OCI-LY1 (cell line): ENCODE results near the gene ZFP69.

Source experiments
- H2AFZ ChIP-seq: fragments of 200-600 bp; sonication (generic), shearing (Covaris generic); 2 replicates; pipeline ENCODE4 v1.6.0; 2014; ENCODE audit warnings: antibody characterized with exemption, mild to moderate bottlenecking, low read length
- H3F3A ChIP-seq: fragments of 200-600 bp; sonication (generic), shearing (Covaris generic); 2 replicates; pipeline ENCODE4 v1.6.0; 2014; ENCODE audit warnings: mild to moderate bottlenecking, antibody characterized with exemption, low read length, moderate library complexity; ENCODE audit not compliant: insufficient read depth
- H3K27ac ChIP-seq: fragments of 200-600 bp; sonication (generic); 2 replicates; pipeline ENCODE4 v1.5.1; 2014; ENCODE audit warnings: low read length, mixed run types, mild to moderate bottlenecking, low read depth; ENCODE audit not compliant: poor library complexity, severe bottlenecking
- H3K27me3 ChIP-seq: fragments of 200-600 bp; sonication (generic); 2 replicates; pipeline ENCODE4 v1.6.0; 2014; ENCODE audit warnings: antibody characterized with exemption, mild to moderate bottlenecking, low read length, moderate library complexity; ENCODE audit not compliant: insufficient read depth
- H3K36me3 ChIP-seq: fragments of 200-600 bp; sonication (generic); 2 replicates; pipeline ENCODE4 v1.6.1; 2014; ENCODE audit warnings: mild to moderate bottlenecking, antibody characterized with exemption, low read length, moderate library complexity, mixed read lengths; ENCODE audit not compliant: insufficient read depth
- H3K4me1 ChIP-seq: fragments of 200-600 bp; sonication (generic); 2 replicates; pipeline ENCODE4 v1.5.1; 2014; ENCODE audit warnings: mild to moderate bottlenecking, low read length, moderate library complexity; ENCODE audit not compliant: insufficient read depth, severe bottlenecking
- H3K4me2 ChIP-seq: fragments of 200-600 bp; sonication (generic), shearing (Covaris generic); 2 replicates; pipeline ENCODE4 v1.6.1; 2014; ENCODE audit warnings: low read length
- H3K4me3 ChIP-seq: fragments of 200-600 bp; sonication (generic); 2 replicates; pipeline ENCODE4 v1.5.1; 2014; ENCODE audit warnings: low read length, low read depth, mild to moderate bottlenecking, mixed read lengths; ENCODE audit not compliant: poor library complexity, severe bottlenecking
- H3K79me2 ChIP-seq: fragments of 200-600 bp; shearing (Covaris generic); 2 replicates; pipeline ENCODE4 v1.6.1; 2016; ENCODE audit warnings: mixed run types, low read length, mixed read lengths; ENCODE audit not compliant: insufficient read depth
- H3K9ac ChIP-seq: fragments of 200-600 bp; sonication (generic), shearing (Covaris generic); 2 replicates; pipeline ENCODE4 v1.6.1; 2014; ENCODE audit warnings: mild to moderate bottlenecking, low read length, mixed read lengths
- H3K9me2 ChIP-seq: fragments of 200-600 bp; sonication (generic), shearing (Covaris generic); 2 replicates; pipeline ENCODE4 v1.6.1; 2014; ENCODE audit warnings: low read depth, mild to moderate bottlenecking, low read length, mixed read lengths
- H3K9me3 ChIP-seq: fragments of 200-600 bp; shearing (Covaris generic); 2 replicates; pipeline ENCODE4 v1.6.1; 2014; ENCODE audit warnings: low read length, mixed read lengths
- H4K20me1 ChIP-seq: fragments of 200-600 bp; sonication (generic), shearing (Covaris generic); 2 replicates; pipeline ENCODE4 v1.6.0; 2016; ENCODE audit warnings: mild to moderate bottlenecking, low read length; ENCODE audit not compliant: insufficient read depth
- CTCF ChIP-seq: fragments of 200-600 bp; sonication (generic), shearing (Covaris generic); IDR thresholded peaks from 2 replicates; pipeline ENCODE4 v1.5.1; 2017; ENCODE audit warnings: mild to moderate bottlenecking, antibody characterized with exemption, low read length, moderate library complexity, mixed read lengths
- EZH2 ChIP-seq: fragments of 200-600 bp; sonication (generic), shearing (Covaris generic); IDR thresholded peaks from 2 replicates; pipeline ENCODE4 v1.8.0; 2017; ENCODE audit warnings: borderline replicate concordance, mixed run types, mild to moderate bottlenecking, antibody characterized with exemption, low read length, moderate library complexity, mixed read lengths

Gene ZFP69

DNA sequence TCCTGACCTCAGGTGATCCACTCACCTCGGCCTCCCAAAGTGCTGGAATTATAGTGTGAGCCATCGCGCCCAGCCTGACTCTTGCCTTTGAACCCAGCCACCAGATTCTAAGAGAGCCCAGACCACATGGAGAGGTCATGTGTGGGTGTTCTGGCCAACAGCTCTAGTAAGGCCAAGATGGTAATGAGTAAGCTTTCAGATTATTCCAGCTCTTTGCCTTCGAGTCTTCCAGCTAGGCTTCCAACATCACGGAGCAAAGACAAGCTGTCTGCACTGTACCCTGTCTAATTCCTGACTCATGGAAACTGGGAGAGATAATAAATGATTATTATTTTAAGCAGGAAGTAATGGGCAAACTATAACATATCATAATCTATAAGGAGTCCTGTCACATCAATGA, 41.6 kb upstream of the ZFP69 start:
- Histone ChIP-seq H3K27me3 (no peaks in the 10 kb centered on the region), H3K27ac (no peak overlapping the region)

GRCh38 chr1:40435876-40436275, 41.2 kb upstream of the ZFP69 start:
- H4K20me1 ChIP-seq = no peaks in the 10 kb centered on the region
- no peaks in the 10 kb centered on the region for H3K4me1 ChIP-seq
- H3K4me3 ChIP-seq = no peak overlapping the region
- no peak overlapping the region for H2AFZ ChIP-seq
- no peaks in the 10 kb centered on the region for H3K27me3 ChIP-seq
- TF ChIP-seq EZH2 = no peak
- no peak for TF ChIP-seq CTCF
- H3F3A ChIP-seq = no peaks in the 10 kb centered on the region
- no peak overlapping the region for H3K9ac ChIP-seq
- H3K9me2 ChIP-seq = no peaks in the 10 kb centered on the region
- no peaks in the 10 kb centered on the region for H3K9me3 ChIP-seq
- H3K27ac ChIP-seq = no peak overlapping the region
- no peak overlapping the region for H3K4me2 ChIP-seq
- no peaks in the 10 kb centered on the region for H3K79me2 ChIP-seq
- H3K36me3 ChIP-seq = no peaks in the 10 kb centered on the region

More for the DNA sequence above, 41.6 kb upstream of the ZFP69 start:
- Histone ChIP-seq H3K9ac (no peak overlapping the region), H3K9me2 (no peaks in the 10 kb centered on the region), H3K4me2 (no peak overlapping the region), H3K36me3 (no peaks in the 10 kb centered on the region), H3K79me2 (no peaks in the 10 kb centered on the region), H3F3A (no peaks in the 10 kb centered on the region), H3K9me3 (no peaks in the 10 kb centered on the region), H2AFZ (no peak overlapping the region), H4K20me1 (no peaks in the 10 kb centered on the region), H3K4me3 (no peak overlapping the region), H3K4me1 (no peaks in the 10 kb centered on the region)
- TF ChIP-seq CTCF = no peak
- TF ChIP-seq EZH2 = no peak

GRCh38 chr1:40438391-40439015, 38.6 kb upstream of the ZFP69 start:
- H3K79me2 ChIP-seq = no peaks in the 10 kb centered on the region

More at GRCh38 chr1:40438391-40439015, 38.6 kb upstream of the ZFP69 start:
- H3K4me3 ChIP-seq = no peak overlapping the region
- no peak overlapping the region for H2AFZ ChIP-seq
- H3K9ac ChIP-seq = no peak overlapping the region
- no peak overlapping the region for H3K4me2 ChIP-seq
- H3K9me3 ChIP-seq = no peaks in the 10 kb centered on the region
- no peaks in the 10 kb centered on the region for H3K9me2 ChIP-seq
- no peak overlapping the region for H3K27ac ChIP-seq
- H3K36me3 ChIP-seq = no peaks in the 10 kb centered on the region
- no peaks in the 10 kb centered on the region for H3K27me3 ChIP-seq
- TF ChIP-seq EZH2 (no peak), CTCF (peak; percentile 89)
- no peaks in the 10 kb centered on the region for H3F3A ChIP-seq
- H3K4me1 ChIP-seq = no peaks in the 10 kb centered on the region
- no peaks in the 10 kb centered on the region for H4K20me1 ChIP-seq
